SIG-M5 (cell line): ENCODE data around the gene C10orf90.

ENCODE experiments used
- DNase-seq: peaks from one replicate; lab custom pipeline; 2025; lab: John Stamatoyannopoulos, UW

The C10orf90 gene

DNA sequence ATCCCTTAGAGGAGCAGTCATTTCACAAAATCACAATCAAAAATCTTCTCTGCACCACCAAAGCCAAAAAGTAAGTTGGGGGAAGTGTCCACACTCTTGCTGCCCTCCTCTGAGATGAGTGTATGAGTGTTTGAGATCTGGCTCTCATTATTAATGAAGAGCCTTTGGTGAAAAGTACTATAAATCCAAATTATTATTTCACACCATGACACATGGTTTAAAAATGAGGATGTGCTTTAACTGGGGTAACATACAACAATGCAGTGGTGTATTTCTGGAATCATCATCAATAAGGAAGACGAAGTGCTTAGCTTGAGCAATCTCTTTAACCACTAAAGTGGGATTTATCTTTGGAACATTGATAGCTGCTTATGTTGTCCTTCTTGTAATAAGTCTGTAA is 168.1 kb downstream of the C10orf90 start:
- no peak for DNase-seq

GRCh38 chr10:126501828-126502227 is 168.7 kb downstream of the C10orf90 start:
- no peak for DNase-seq

GRCh38 chr10:126500866-126501265 is 169.6 kb downstream of the C10orf90 start:
- no peak for DNase-seq

GRCh38 chr10:126500185-126500584 is 170.3 kb downstream of the C10orf90 start:
- no peak for DNase-seq

DNA sequence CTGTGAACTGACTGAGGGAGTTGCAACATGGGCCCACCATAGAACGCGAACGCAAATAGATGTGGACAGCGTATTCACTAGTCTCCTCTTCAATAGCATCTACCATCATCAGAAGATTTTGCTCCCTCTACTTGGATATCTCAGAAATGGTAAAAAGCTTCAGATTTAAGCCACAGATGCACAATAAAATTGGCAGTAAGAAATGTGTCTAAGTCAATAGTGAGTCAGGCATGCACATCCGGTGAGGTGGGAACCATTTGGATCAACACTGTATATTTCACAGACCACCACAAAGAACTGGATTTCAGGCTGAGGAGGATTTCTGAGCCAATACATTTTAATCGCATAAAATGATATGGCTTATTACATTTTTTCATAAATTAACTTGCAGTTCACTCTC is 170.7 kb downstream of the C10orf90 start:
- no peak for DNase-seq

DNA sequence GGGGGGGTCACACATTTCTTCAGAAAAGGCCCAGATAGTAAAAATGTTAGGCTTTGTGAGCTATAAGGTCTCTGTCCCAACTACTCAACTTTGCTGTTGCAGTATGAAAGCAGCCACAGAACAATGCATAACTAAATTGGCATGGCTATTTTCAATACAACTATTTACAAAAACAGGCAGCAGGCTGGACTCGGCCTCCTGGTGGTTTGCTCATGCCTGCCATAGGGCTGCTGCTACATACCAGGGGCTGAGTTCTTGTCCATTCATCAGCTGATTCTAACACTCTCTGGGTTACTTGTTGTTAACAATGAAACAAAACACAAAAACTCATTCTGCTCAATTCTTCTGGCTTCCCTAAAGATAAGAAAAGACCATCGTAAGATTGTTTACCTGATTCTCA is 172.8 kb downstream of the C10orf90 start:
- no peak for DNase-seq

- no peak for DNase-seq
Observed at GRCh38 chr10:126496771-126497545, 173.5 kb downstream of the C10orf90 start.

- no peak for DNase-seq
Observed at GRCh38 chr10:126491476-126491875, 179.0 kb downstream of the C10orf90 start.

- no peak for DNase-seq
Observed at GRCh38 chr10:126481181-126481580, 189.3 kb downstream of the C10orf90 start.

GRCh38 chr10:126480648-126481047 is 189.8 kb downstream of the C10orf90 start:
- DNase-seq: no peak

DNA sequence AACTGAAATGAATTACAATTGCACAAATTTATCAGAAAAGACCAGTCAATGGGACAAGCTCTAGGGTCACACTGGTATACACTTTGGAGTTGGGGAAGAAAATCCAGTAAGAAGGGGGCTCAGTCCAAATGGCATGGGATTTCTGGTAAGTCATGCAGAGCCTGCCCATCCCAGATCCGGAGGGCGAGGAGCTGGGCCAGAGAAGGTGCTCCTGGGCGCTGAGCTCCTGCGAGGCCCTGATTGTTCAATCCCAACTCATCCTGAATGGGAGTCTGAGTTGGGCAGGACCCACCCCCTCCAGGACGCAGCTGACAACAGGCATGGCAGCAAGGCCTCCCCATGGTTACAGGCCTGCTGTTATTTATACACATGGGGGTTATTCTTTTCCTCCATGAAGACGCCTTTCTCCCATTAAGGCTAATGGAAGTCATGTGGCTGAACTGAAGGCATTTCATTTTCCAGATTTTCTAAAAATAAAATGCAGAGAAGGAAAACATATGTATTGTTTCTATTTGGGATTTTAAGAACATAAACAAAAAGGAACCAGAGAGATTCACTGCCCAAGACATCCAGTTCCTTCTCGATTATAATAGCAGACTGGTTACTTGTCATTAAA is 191.1 kb downstream of the C10orf90 start:
- DNase-seq: no peak

- DNase-seq: no peak
Observed at GRCh38 chr10:126478546-126478945, 191.9 kb downstream of the C10orf90 start.

- DNase-seq: no peak
Observed at GRCh38 chr10:126476246-126476645, 194.2 kb downstream of the C10orf90 start.

- DNase-seq: no peak
Observed at GRCh38 chr10:126475074-126475691, 195.3 kb downstream of the C10orf90 start.

GRCh38 chr10:126474031-126474430 is 196.5 kb downstream of the C10orf90 start:
- DNase-seq: no peak

DNA sequence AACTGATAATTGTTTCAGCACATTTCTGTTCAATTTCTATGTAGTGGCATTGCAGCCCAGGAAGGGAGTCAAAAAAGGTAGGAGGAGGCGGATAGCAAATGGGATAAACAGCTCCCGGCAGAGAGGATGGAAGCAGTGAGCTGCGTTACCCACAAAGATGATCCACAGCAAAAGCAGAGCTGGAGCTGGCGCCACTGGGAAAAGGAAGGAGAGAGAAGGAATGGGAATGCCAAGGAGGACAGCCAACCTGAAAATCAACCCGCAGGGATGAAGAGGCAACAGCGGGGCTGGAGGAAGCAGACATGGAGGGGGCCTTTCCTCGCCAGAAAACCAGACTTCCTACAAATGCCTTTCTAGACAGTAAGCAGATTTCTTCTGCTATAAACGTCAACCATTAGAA is 199.5 kb downstream of the C10orf90 start:
- no peak for DNase-seq

DNA sequence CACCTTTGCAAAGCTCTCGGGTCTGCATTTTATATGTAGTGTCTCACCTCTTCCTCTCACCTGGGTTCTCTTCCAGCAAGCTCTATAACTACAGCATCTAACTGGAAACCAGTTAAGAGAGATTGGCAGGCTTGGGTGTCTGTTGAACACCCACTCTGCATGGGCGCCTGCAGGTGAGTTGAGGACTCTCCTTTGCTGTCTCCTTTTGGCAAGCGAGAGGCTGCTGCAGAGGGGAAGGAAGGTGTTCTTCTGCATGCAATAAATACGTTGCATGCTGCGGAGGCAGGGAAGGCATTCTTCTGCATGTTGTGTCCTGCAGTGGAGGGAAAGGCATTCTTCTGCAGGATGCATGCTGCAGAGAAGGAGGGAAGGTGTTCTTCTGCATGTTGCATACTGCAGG is 200.8 kb downstream of the C10orf90 start:
- DNase-seq: no peak

- DNase-seq: no peak
Observed at GRCh38 chr10:126468876-126469643, 201.4 kb downstream of the C10orf90 start.

DNA sequence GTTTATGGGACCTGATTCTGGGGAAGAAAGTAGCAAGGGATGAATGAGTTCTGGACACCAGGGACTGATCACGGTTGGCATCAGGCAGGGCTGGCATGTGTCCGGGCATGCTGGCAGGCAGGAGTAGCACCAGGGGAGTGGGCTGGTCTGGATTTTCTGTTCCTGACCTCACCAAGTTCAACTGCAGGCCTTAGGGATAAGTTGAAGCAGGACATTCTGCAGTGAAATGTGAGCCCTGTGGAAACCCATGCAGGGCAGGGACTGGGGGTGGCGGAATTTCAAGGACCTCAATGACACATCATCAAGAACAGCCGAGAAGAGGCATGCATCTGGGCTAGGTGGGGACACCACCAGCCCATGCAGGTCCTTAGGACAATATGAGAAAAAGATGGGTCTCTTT is 202.0 kb downstream of the C10orf90 start:
- DNase-seq: no peak

- DNase-seq: no peak
Observed at GRCh38 chr10:126465771-126466170, 204.7 kb downstream of the C10orf90 start.

DNA sequence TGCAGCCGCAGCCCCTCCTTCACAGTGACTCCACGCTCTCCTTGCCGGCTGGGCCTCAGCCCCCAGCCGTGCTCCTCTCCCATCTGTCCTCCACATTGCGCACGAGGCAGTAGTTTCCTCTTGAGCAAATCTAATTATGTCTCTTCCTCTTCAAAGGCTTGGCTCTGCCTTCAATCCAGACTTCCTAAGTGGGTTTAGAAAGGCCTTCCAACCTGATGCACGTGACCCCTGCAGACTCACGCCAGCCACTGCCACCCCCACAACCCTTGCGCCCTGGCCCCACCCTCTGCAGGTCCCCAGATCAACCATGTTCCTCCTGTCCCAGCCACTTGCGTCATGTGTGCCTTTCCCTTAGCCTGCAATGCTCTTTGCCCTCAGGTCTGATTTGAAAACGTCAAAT is 207.2 kb downstream of the C10orf90 start:
- DNase-seq: no peak

DNA sequence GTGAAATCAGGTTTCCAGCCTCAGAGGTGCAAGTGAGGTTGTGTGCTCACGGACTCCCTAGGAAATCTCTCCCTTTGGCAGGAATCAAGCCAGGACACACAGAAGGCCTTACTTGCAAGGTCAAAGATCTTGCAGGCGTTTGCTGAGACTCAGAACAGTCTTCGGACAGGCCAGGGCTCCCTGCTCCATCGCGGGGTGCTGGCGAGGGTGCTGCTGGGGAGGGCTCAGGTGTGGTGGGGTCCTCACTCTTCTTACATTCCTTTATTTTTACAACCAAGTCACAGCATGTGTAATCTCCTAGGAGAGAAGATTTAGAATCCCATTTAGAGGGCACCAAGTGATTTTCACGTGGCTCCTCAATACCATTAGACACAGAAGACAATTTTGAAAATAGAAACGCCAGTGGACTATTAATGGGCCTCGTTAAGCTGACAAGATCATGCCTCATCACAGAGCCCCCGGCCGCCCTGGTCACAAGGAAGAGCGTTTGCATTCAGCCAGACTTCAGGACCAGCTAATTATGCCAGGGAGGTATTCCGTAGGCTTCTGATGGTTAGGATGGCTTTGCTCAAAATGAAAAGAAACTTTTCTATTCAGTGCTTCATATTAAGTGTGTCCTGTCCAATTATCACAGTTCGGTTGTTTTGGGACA is 209.1 kb downstream of the C10orf90 start:
- DNase-seq: no peak
